HepG2 (cell line): ENCODE measurements around the gene NYNRIN. TPM values are rescaled to one million over a fixed set of nuclear protein-coding genes. Genes with fewer than 3 reads are reported as not detected.

Experiments
- GATA4 ChIP-seq: sonication (generic); IDR thresholded peaks from 2 replicates; pipeline ENCODE4 v1.6.1; 2016; ENCODE audit warnings: antibody characterized with exemption, low read depth, borderline replicate concordance
- GFI1 ChIP-seq: sonication (generic); formaldehyde crosslinking; IDR thresholded peaks from 2 replicates; pipeline ENCODE4 v1.5.0; 2020; ENCODE audit warnings: missing genetic modification reagents, mild to moderate bottlenecking, borderline replicate concordance
- KAT8 ChIP-seq: IDR thresholded peaks from 2 replicates; pipeline ENCODE4 v1.6.1; 2016; ENCODE audit warnings: missing genetic modification reagents, missing compliant biosample characterization
- KLF16 ChIP-seq, 2 experiments: sonication (generic) in 1 of 2; formaldehyde crosslinking in 1 of 2; IDR thresholded peaks; 2 replicates each; pipeline versions ENCODE4 v1.6.1 to v1.8.0; 2016 to 2023; ENCODE audit warnings: missing genetic modification reagents in 2 of 2, missing compliant biosample characterization in 1 of 2
- PHF21A ChIP-seq: sonication (generic); formaldehyde crosslinking; IDR thresholded peaks from 2 replicates; pipeline ENCODE4 v1.5.0; 2020; ENCODE audit warnings: mild to moderate bottlenecking, missing genetic modification reagents
- SMAD3 ChIP-seq: sonication (generic); formaldehyde crosslinking; IDR thresholded peaks from 2 replicates; pipeline ENCODE4 v1.4.0; 2020; ENCODE audit warnings: missing genetic modification reagents
- SNAI1 ChIP-seq: sonication (generic); formaldehyde crosslinking; IDR thresholded peaks from 2 replicates; pipeline ENCODE4 v1.5.0; 2020; ENCODE audit warnings: mild to moderate bottlenecking, missing genetic modification reagents, borderline replicate concordance
- SP4 ChIP-seq: sonication (generic); formaldehyde crosslinking; IDR thresholded peaks from 2 replicates; pipeline ENCODE4 v1.8.1; 2023; ENCODE audit warnings: mild to moderate bottlenecking, missing genetic modification reagents
- THAP11 ChIP-seq: IDR thresholded peaks from 2 replicates; pipeline ENCODE4 v1.6.1; 2016; ENCODE audit warnings: missing biosample characterization, missing genetic modification reagents
- ZNF235 ChIP-seq: sonication (generic); formaldehyde crosslinking; IDR thresholded peaks from 2 replicates; pipeline ENCODE4 v1.8.1; 2023; ENCODE audit warnings: mild to moderate bottlenecking, missing genetic modification reagents, borderline replicate concordance
- ZNF274 ChIP-seq: sonication (generic); formaldehyde crosslinking; IDR thresholded peaks from 2 replicates; pipeline ENCODE4 v1.5.1; 2020; ENCODE audit warnings: mild to moderate bottlenecking, missing genetic modification reagents
- ZNF292 ChIP-seq: sonication (generic); formaldehyde crosslinking; IDR thresholded peaks from 2 replicates; pipeline ENCODE4 v1.8.1; 2022; ENCODE audit warnings: mild to moderate bottlenecking, low read depth, missing genetic modification reagents, borderline replicate concordance
- ZNF354B ChIP-seq: sonication (generic); formaldehyde crosslinking; IDR thresholded peaks from 2 replicates; pipeline ENCODE4 v1.8.0; 2022; ENCODE audit warnings: mild to moderate bottlenecking, missing genetic modification reagents
- ZNF468 ChIP-seq: sonication (generic); formaldehyde crosslinking; IDR thresholded peaks from 2 replicates; pipeline ENCODE4 v1.8.0; 2022; ENCODE audit warnings: mild to moderate bottlenecking, moderate library complexity, missing genetic modification reagents
- ZNF496 ChIP-seq: sonication (generic); formaldehyde crosslinking; IDR thresholded peaks from 2 replicates; pipeline ENCODE4 v1.8.1; 2023; ENCODE audit warnings: mild to moderate bottlenecking, moderate library complexity, missing genetic modification reagents; ENCODE audit not compliant: insufficient replicate concordance
- ZNF567 ChIP-seq: sonication (generic); formaldehyde crosslinking; IDR thresholded peaks from 2 replicates; pipeline ENCODE4 v1.8.1; 2023; ENCODE audit warnings: mild to moderate bottlenecking, missing genetic modification reagents, borderline replicate concordance
- ZNF7 ChIP-seq: IDR thresholded peaks from 2 replicates; pipeline ENCODE4 v1.6.1; 2016; ENCODE audit warnings: missing biosample characterization, missing genetic modification reagents
- polyA plus RNA-seq, 8 experiments: library from polyadenylated mRNA; depleted of rRNA in 3 of 8; stranded (reverse) in 7 of 8; unstranded in 1 of 8; fragments of >200 nt; fragmentation: Illumina TruSeq in 4 of 8; extraction: Trizol in 4 of 8; gene quantifications; 2 replicates each; pipeline versions ENCODE4 v1.2.1 to v1.2.3, GENCODE V29; 2011 to 2016; ENCODE audit warnings: low read depth in 4 of 8, missing spikeins in 1 of 8, mixed read lengths in 1 of 8; ENCODE audit not compliant: insufficient read depth in 1 of 8
- total RNA-seq, 5 experiments: library from RNA; depleted of rRNA; stranded (reverse); fragments of >200 nt; fragmentation: Illumina TruSeq; extraction: Trizol; gene quantifications; 2 replicates each; pipeline ENCODE4 v1.2.3, GENCODE V29; 2016; ENCODE audit warnings: low read depth in 1 of 5
- TF ChIP-seq, protein P1 (sequence below): sonication (generic); formaldehyde crosslinking; IDR thresholded peaks from 2 replicates; pipeline ENCODE4 v1.4.0; 2020; ENCODE audit warnings: missing genetic modification reagents
- TF ChIP-seq, protein P2 (sequence below): sonication (generic); formaldehyde crosslinking; IDR thresholded peaks from 2 replicates; pipeline ENCODE4 v1.8.0; 2022; ENCODE audit warnings: mild to moderate bottlenecking, missing genetic modification reagents, borderline replicate concordance
- TF ChIP-seq, protein P3 (sequence below): sonication (generic); formaldehyde crosslinking; IDR thresholded peaks from 2 replicates; pipeline ENCODE4 v1.8.1; 2023; ENCODE audit warnings: mild to moderate bottlenecking, missing genetic modification reagents
- TF ChIP-seq, protein P4 (sequence below): sonication (generic); formaldehyde crosslinking; conservative IDR thresholded peaks from 2 replicates; pipeline ENCODE4 v1.8.0; 2022; ENCODE audit warnings: mild to moderate bottlenecking, moderate library complexity, missing genetic modification reagents
- TF ChIP-seq, protein P5 (sequence below): IDR thresholded peaks from 2 replicates; pipeline ENCODE4 v1.6.1; 2016; ENCODE audit warnings: missing genetic modification reagents, missing compliant biosample characterization

NYNRIN gene
- total and polyA plus RNA-seq, 2 of the 13 experiments (the other 11 are each of a cell fraction or from before 2014, with no cell fraction given) = 0.63 to 1.1 TPM

DNA sequence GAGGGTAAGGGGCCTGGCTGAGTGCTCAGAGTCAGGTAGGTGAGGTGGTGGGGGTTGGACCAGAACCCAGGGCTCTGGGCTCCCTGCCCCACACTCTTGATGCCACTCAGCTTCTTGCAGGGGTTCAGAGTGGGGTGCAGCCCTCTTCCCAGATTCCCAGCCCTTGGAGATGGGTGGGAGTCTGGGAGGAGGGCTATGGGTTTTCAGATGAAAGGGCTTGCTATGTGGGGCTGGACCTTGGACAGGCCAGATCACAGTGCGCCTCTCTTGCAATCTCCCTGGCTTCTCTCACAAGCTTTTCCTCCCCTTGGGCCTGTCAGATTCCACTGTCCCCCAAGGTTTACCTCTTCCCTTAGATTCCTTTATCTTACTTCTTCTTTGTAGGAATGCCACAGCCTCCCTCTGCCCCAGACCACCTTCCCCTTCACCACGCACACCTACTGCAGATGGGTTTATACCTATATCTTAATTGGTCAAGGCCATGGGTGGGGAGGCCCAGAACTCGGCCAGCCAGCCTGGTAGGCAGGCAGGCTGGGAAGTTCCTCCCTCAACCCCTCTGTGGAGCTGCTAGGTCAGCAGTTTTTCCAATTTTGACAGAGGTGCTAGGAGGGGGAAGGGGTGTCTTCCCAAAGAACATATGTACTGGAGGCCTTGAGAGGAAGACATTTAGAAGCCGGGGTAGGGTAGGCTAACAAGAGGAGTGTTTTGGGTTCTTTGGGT lies 1.4 kb downstream of the NYNRIN start (continued):
- TF ChIP-seq ZNF292 (CRISPR knock-in tag) = no peak
- TF ChIP-seq KAT8 = no peak
- TF ChIP-seq GATA4 = no peak
- TF ChIP-seq, protein P1, sequence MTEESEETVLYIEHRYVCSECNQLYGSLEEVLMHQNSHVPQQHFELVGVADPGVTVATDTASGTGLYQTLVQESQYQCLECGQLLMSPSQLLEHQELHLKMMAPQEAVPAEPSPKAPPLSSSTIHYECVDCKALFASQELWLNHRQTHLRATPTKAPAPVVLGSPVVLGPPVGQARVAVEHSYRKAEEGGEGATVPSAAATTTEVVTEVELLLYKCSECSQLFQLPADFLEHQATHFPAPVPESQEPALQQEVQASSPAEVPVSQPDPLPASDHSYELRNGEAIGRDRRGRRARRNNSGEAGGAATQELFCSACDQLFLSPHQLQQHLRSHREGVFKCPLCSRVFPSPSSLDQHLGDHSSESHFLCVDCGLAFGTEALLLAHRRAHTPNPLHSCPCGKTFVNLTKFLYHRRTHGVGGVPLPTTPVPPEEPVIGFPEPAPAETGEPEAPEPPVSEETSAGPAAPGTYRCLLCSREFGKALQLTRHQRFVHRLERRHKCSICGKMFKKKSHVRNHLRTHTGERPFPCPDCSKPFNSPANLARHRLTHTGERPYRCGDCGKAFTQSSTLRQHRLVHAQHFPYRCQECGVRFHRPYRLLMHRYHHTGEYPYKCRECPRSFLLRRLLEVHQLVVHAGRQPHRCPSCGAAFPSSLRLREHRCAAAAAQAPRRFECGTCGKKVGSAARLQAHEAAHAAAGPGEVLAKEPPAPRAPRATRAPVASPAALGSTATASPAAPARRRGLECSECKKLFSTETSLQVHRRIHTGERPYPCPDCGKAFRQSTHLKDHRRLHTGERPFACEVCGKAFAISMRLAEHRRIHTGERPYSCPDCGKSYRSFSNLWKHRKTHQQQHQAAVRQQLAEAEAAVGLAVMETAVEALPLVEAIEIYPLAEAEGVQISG (CRISPR knock-in tag) = no peak
- no peak for TF ChIP-seq GFI1 (CRISPR knock-in tag)
- TF ChIP-seq, protein P2, sequence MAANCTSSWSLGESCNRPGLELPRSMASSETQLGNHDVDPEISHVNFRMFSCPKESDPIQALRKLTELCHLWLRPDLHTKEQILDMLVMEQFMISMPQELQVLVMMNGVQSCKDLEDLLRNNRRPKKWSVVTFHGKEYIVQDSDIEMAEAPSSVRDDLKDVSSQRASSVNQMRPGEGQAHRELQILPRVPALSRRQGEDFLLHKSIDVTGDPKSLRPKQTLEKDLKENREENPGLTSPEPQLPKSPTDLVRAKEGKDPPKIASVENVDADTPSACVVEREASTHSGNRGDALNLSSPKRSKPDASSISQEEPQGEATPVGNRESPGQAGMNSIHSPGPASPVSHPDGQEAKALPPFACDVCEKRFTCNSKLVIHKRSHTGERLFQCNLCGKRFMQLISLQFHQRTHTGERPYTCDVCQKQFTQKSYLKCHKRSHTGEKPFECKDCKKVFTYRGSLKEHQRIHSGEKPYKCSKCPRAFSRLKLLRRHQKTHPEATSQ (CRISPR knock-in tag) = no peak
- peak; percentile 38; the same call in 1 of the 2 replicates for TF ChIP-seq SP4 (CRISPR knock-in tag)
- no peak for TF ChIP-seq ZNF274 (CRISPR knock-in tag)
- TF ChIP-seq SMAD3 (CRISPR knock-in tag) = no peak
- TF ChIP-seq ZNF235 (CRISPR knock-in tag) = no peak
- TF ChIP-seq ZNF7 (CRISPR knock-in tag) = no peak
- no peak for TF ChIP-seq SNAI1 (CRISPR knock-in tag)
- TF ChIP-seq KLF16 (CRISPR knock-in tag; IDR thresholded peaks at IDR 0.05) = no peak
- TF ChIP-seq ZNF567 (CRISPR knock-in tag) = 0 out of 2 replicates have a peak, but pooled peaks have one; percentile 47
- TF ChIP-seq ZNF468 (CRISPR knock-in tag) = no peak
- TF ChIP-seq, protein P3, sequence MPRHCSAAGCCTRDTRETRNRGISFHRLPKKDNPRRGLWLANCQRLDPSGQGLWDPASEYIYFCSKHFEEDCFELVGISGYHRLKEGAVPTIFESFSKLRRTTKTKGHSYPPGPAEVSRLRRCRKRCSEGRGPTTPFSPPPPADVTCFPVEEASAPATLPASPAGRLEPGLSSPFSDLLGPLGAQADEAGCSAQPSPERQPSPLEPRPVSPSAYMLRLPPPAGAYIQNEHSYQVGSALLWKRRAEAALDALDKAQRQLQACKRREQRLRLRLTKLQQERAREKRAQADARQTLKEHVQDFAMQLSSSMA (CRISPR knock-in tag) = no peak
- peak; percentile 64; the same call in 1 of the 2 replicates for TF ChIP-seq ZNF354B (CRISPR knock-in tag)
- TF ChIP-seq, protein P4, sequence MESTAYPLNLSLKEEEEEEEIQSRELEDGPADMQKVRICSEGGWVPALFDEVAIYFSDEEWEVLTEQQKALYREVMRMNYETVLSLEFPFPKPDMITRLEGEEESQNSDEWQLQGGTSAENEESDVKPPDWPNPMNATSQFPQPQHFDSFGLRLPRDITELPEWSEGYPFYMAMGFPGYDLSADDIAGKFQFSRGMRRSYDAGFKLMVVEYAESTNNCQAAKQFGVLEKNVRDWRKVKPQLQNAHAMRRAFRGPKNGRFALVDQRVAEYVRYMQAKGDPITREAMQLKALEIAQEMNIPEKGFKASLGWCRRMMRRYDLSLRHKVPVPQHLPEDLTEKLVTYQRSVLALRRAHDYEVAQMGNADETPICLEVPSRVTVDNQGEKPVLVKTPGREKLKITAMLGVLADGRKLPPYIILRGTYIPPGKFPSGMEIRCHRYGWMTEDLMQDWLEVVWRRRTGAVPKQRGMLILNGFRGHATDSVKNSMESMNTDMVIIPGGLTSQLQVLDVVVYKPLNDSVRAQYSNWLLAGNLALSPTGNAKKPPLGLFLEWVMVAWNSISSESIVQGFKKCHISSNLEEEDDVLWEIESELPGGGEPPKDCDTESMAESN = no peak
- TF ChIP-seq PHF21A (CRISPR knock-in tag) = 0 out of 2 replicates have a peak, but pooled peaks have one; percentile 37
- TF ChIP-seq ZNF496 (CRISPR knock-in tag) = no peak
- TF ChIP-seq, protein P5, sequence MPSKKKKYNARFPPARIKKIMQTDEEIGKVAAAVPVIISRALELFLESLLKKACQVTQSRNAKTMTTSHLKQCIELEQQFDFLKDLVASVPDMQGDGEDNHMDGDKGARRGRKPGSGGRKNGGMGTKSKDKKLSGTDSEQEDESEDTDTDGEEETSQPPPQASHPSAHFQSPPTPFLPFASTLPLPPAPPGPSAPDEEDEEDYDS (CRISPR knock-in tag) = no peak
- no peak for TF ChIP-seq THAP11 (CRISPR knock-in tag)
